Esophagus muscularis mucosa (tissue), 4 donors: ENCODE data around the gene IKZF1. TPM values are rescaled to one million over a fixed set of nuclear protein-coding genes. Genes with fewer than 3 reads are reported as not detected.

Experiments used
- DNase-seq: peaks from one replicate; pipeline ENCODE4 v3.0.0-alpha.2; 2017; ENCODE audit errors: extremely low spot score
- H3K27ac ChIP-seq, 4 donors: fragments of 200-600 bp; sonication (generic); replicated peaks in 1 of 4; 1 replicate in 3 of 4; 2 replicates in 1 of 4; pipeline ENCODE4 v1.5.1; 2016 to 2019; ENCODE audit warnings: mild to moderate bottlenecking in 1 of 4
- H3K27me3 ChIP-seq, 4 donors: fragments of 200-600 bp; sonication (generic); one replicate each; pipeline versions ENCODE4 v1.5.1 to v1.6.0; 2016 to 2019
- H3K36me3 ChIP-seq, 4 donors: fragments of 200-600 bp; sonication (generic); one replicate each; pipeline ENCODE4 v1.5.1; 2016 to 2019
- H3K4me1 ChIP-seq, 4 donors: fragments of 200-600 bp; sonication (generic); one replicate each; pipeline ENCODE4 v1.5.1; 2016 to 2019
- H3K4me3 ChIP-seq, 4 donors: fragments of 200-600 bp; sonication (generic); 1 replicate in 2 of 4; 2 replicates in 2 of 4; pipeline ENCODE4 v1.5.1; 2016 to 2019; ENCODE audit warnings: mild to moderate bottlenecking in 4 of 4, moderate library complexity in 1 of 4
- H3K9me3 ChIP-seq, 4 donors: fragments of 200-600 bp; sonication (generic); 1 replicate in 3 of 4; 2 replicates in 1 of 4; pipeline ENCODE4 v1.5.1; 2016 to 2019
- EP300 ChIP-seq: sonication (generic); formaldehyde crosslinking; IDR thresholded peaks from one replicate; pipeline ENCODE4 v1.6.1; 2017; ENCODE audit warnings: antibody characterized with exemption
- POLR2A ChIP-seq: fragments of 450-650 bp; IDR thresholded peaks from one replicate; pipeline ENCODE4 v1.6.1; 2017; ENCODE audit warnings: antibody characterized with exemption, moderate library complexity, mild to moderate bottlenecking, low read depth
- POLR2AphosphoS5 ChIP-seq, 2 donors: sonication (generic); formaldehyde crosslinking; IDR thresholded peaks; one replicate each; pipeline ENCODE4 v1.6.1; 2017; ENCODE audit warnings: antibody characterized with exemption in 2 of 2
- WGBS: methylation state at CpG from one replicate; pipeline ENCODE4 v1.1.5; 2018; 5-methylcytosine and 5-hydroxymethylcytosine counted together
- intact Hi-C: fragments of 100-400 bp; cut with DNase I; formaldehyde crosslinking; loops from one replicate; pipeline ENCODE4 v1.15.1; 2023
- total RNA-seq, 4 donors: library from RNA; depleted of rRNA; stranded (reverse); fragments of >200 nt; gene quantifications; one replicate each; pipeline versions ENCODE4 v1.1.0 to v1.2.1, GENCODE V29; 2016
- TF ChIP-seq, protein P1 (sequence below), 3 experiments: fragments of 200-600 bp in 2 of 3; fragments of 450-650 bp in 1 of 3; sonication (generic) in 2 of 3; IDR thresholded peaks; one replicate each; pipeline ENCODE4 v1.5.1; 2017 to 2019; ENCODE audit warnings: antibody characterized with exemption in 3 of 3, mild to moderate bottlenecking in 2 of 3, moderate library complexity in 1 of 3

Gene IKZF1
- total RNA-seq, 4 donors from 2014 or later = 3.6 to 17.7 (median 9.2) TPM

DNA sequence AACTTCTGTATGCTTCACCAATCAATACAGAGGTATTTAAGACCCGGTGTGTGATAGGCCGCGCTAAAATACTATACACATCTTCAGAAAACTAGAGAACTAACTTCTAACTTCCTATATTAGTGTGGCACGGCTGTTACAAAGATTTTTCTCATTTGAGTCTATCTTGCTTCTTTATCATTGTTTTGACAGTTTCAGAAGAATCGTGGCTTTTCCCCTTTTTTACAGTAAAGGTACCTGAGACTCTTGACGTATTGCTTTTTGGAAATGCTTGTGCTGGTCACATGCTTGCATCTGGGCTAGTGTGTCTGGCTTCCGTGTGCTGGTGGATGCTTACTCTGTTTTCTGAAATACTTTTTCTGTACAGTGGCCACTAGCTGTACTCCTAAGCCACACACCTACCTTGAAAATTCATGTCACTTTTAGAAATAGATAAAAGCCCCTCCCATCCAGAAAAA lies 12.7 kb downstream of the IKZF1 start:
- H3K9me3 ChIP-seq = no peaks in the 10 kb centered on the region
- H3K36me3 ChIP-seq = no peaks in the 10 kb centered on the region
- 74% methylated on average over 7 of the region's 7 CpGs for WGBS
- no peak for DNase-seq
- H3K27me3 ChIP-seq = peaks cover 0 to 5% (median 0%) of the 10 kb centered on the region in 4 donors
- no peak overlapping the region for H3K27ac ChIP-seq
- intact Hi-C loops = no loop called here
- no peaks in the 10 kb centered on the region for H3K4me1 ChIP-seq
- TF ChIP-seq POLR2AphosphoS5 (IDR thresholded peaks at IDR 0.05) = no peak
- TF ChIP-seq, protein P1, sequence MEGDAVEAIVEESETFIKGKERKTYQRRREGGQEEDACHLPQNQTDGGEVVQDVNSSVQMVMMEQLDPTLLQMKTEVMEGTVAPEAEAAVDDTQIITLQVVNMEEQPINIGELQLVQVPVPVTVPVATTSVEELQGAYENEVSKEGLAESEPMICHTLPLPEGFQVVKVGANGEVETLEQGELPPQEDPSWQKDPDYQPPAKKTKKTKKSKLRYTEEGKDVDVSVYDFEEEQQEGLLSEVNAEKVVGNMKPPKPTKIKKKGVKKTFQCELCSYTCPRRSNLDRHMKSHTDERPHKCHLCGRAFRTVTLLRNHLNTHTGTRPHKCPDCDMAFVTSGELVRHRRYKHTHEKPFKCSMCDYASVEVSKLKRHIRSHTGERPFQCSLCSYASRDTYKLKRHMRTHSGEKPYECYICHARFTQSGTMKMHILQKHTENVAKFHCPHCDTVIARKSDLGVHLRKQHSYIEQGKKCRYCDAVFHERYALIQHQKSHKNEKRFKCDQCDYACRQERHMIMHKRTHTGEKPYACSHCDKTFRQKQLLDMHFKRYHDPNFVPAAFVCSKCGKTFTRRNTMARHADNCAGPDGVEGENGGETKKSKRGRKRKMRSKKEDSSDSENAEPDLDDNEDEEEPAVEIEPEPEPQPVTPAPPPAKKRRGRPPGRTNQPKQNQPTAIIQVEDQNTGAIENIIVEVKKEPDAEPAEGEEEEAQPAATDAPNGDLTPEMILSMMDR (IDR thresholded peaks at IDR 0.05) = no peak
- TF ChIP-seq EP300 = no peak
- TF ChIP-seq POLR2A = no peak
- H3K4me3 ChIP-seq = no peak overlapping the region

DNA sequence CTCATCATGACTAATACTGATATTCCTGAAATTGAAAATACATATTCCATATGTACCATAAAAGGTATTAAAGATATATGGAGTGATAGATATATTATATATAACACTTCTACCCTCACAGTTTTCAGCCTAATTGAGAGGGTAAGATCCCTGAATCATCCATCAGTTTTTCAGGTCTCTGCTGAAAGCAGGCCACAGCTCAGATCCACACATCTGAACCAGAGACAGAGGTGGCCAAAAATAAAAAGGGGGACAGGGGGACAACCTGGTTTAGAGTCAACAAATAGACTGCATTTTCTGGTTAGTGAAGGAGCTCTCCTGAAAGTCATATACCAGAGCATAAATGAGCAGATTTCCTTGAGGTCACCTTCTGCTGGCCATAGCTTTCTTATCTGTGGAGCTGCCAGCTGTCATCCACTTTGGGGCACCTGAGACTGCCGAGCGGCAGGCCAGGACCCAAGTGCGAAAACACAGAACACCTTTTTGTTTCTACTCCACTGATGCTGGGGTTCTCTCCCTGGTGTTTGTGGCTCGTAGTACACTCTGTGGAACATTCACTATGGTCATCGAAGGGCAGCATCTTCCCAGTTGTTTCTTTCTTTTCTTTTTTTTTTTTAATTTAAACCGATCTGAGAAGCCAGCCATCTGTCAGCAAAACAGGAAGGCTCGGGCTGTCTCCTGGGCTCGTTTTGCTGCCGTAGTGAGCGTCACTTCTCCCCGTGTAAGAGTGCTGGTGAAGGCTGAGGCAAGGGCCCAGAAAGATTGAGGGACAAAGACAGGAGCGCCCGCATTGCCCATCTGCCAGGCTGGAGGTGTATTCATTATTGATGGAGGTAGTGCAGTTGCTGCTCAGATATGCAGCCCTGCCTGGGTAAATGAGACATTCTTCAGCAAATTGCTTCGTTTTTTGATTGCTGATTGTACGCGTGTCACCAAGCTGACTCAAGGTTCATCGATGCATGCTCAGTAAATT lies 13.5 kb downstream of the IKZF1 start:
- Histone ChIP-seq H3K27ac (no peak overlapping the region), H3K36me3 (no peaks in the 10 kb centered on the region), H3K4me1 (no peaks in the 10 kb centered on the region), H3K4me3 (no peak overlapping the region), H3K27me3 (peaks cover 0 to 10% (median 0%) of the 10 kb centered on the region in 4 donors), H3K9me3 (no peaks in the 10 kb centered on the region)
- DNase-seq = no peak
- TF ChIP-seq, protein P1 (IDR thresholded peaks at IDR 0.05) = no peak
- no peak for TF ChIP-seq POLR2A
- no peak for TF ChIP-seq EP300
- TF ChIP-seq POLR2AphosphoS5 (IDR thresholded peaks at IDR 0.05) = no peak
- intact Hi-C loops = no loop called here
- WGBS = 73% methylated on average over 16 of the region's 17 CpGs

DNA sequence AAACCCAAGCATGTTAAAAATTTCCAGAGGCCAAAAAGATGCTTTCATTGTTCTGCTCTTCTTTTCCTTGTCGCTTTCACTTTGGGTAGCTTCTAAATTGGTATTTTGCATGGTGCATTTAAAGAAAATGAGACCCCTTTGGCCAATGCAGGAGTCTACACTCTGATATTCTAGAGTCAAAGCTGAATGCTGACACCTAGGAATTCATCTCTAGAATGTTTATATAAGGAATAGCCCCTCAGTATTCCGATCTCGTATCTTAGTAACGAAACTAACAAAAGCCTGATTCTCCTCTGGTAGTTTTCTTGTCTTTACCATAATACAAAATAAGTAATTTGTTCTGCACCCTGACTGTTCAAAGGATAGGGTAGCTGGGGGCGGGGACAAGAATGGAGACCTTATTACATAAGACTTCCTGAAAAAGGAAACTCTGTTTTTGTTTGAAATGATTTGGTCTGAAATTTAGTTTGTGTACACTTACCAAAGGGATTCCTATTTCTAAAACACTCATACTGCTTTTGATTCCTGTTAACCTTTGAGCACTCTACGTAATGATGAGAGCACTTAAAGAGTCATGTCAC lies 17.1 kb downstream of the IKZF1 start:
- no peaks in the 10 kb centered on the region for H3K4me1 ChIP-seq
- intact Hi-C loops = no loop called here
- H3K36me3 ChIP-seq = no peaks in the 10 kb centered on the region
- H3K4me3 ChIP-seq = no peak overlapping the region
- H3K27ac ChIP-seq = no peak overlapping the region
- H3K9me3 ChIP-seq = no peaks in the 10 kb centered on the region
- no peak for DNase-seq
- H3K27me3 ChIP-seq = peaks cover 0 to 7% (median 0%) of the 10 kb centered on the region in 4 donors
- 42% methylated on average over 6 of the region's 6 CpGs for WGBS
- TF ChIP-seq EP300 (no peak), POLR2A (no peak)
- TF ChIP-seq, protein P1 (IDR thresholded peaks at IDR 0.05) = no peak

DNA sequence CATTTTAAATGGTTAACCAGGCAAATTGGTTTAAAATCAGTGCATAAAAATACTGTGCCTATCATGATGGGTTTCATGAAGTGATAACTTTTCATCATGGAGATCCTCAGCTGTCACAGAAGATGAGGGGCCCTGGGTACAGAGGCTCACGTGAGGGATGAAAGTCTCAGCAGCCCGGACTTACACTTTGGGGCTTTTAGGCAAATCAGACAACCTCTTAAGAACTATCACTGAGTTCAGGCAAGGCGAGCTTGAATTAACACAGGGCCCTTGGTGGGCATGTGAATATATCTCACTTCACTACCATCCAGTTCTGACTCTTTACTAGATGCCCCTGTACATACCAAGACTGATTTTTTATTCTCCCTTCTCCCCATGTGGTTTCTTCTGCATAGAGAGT lies 19.6 kb downstream of the IKZF1 start:
- TF ChIP-seq, protein P1 (IDR thresholded peaks at IDR 0.05) = no peak
- TF ChIP-seq POLR2AphosphoS5 (IDR thresholded peaks at IDR 0.05) = no peak
- no peak for TF ChIP-seq EP300
- Histone ChIP-seq H3K4me3 (no peak overlapping the region), H3K27ac (no peak overlapping the region), H3K4me1 (no peaks in the 10 kb centered on the region), H3K27me3 (peaks cover 0 to 24% (median 0%) of the 10 kb centered on the region in 4 donors), H3K9me3 (no peaks in the 10 kb centered on the region), H3K36me3 (no peaks in the 10 kb centered on the region)
- WGBS = 55% methylated on average over 3 of the region's 3 CpGs
- no peak for DNase-seq
- intact Hi-C loops = no loop called here
